Tibial artery (tissue), 4 donors: ENCODE data around the gene ONECUT3.

ENCODE experiments used
- DNase-seq, 2 donors: peaks; one replicate each; pipeline ENCODE4 v3.0.0-alpha.2; 2019
- H3K27ac ChIP-seq, 2 donors: fragments of 200-600 bp; sonication (generic) in 1 of 2; 1 replicate in 1 of 2; 2 replicates in 1 of 2; pipeline ENCODE4 v1.5.1; 2018 to 2019; ENCODE audit warnings: mild to moderate bottlenecking in 1 of 2
- H3K27me3 ChIP-seq, 2 donors: fragments of 200-600 bp; sonication (generic) in 1 of 2; one replicate each; pipeline versions ENCODE4 v1.5.1 to v1.6.0; 2016 to 2019
- H3K36me3 ChIP-seq, 3 donors: fragments of 200-600 bp; sonication (generic) in 2 of 3; one replicate each; pipeline ENCODE4 v1.5.1; 2016 to 2019; ENCODE audit warnings: mild to moderate bottlenecking in 2 of 3
- H3K4me1 ChIP-seq, 4 donors: fragments of 200-600 bp; sonication (generic) in 2 of 4; 1 replicate in 3 of 4; 2 replicates in 1 of 4; pipeline ENCODE4 v1.5.1; 2016 to 2019
- H3K4me3 ChIP-seq, 2 donors: fragments of 200-600 bp; sonication (generic) in 1 of 2; 1 replicate in 1 of 2; 2 replicates in 1 of 2; pipeline ENCODE4 v1.5.1; 2018 to 2019; ENCODE audit warnings: mild to moderate bottlenecking in 2 of 2
- H3K9me3 ChIP-seq, 3 donors: fragments of 200-600 bp; sonication (generic) in 1 of 3; one replicate each; pipeline ENCODE4 v1.5.1; 2016 to 2019
- CTCF ChIP-seq, 2 experiments: fragments of 200-600 bp in 1 of 2; fragments of 450-650 bp in 1 of 2; IDR thresholded peaks; one replicate each; pipeline ENCODE4 v1.5.1; 2017 to 2019; ENCODE audit warnings: antibody characterized with exemption in 2 of 2, mild to moderate bottlenecking in 1 of 2, moderate library complexity in 1 of 2
- intact Hi-C: fragments of 100-400 bp; cut with DNase I; formaldehyde crosslinking; loops from one replicate; pipeline ENCODE4 v1.15.0; 2023; ENCODE audit warnings: low total_unique reads

The ONECUT3 gene

DNA sequence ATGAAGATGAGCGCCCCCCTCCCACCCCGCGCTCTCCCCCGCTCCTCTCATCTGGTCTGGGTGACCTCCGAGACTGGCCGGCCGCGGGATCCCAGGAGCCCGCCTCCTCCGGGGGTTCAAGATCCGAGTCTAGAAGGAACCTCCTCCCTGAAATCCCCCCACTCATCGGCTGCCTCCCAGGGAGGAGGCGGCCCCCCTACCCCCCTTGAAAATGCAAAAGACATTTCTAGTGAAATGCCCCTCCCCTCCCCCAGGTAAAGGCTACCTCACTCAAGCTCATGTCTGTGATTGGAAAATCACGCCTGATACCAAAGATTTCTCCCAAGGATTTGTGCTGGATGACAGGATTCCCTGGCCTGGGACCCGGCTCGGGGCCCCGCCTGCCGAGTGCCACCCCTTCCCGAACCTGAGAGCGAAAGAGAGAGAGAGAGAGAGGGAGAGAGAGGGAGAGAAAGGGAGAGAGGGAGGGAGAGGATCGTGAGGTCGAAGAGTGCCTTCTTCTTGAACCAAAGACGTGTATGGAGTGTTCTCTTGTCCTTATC lies 23.4 kb downstream of the ONECUT3 start:
- no peak for TF ChIP-seq CTCF (IDR thresholded peaks at IDR 0.05)
- Histone ChIP-seq H3K9me3 (peaks cover 0 to 16% (median 10%) of the 10 kb centered on the region in 3 donors), H3K27ac (no peak overlapping the region), H3K4me1 (peaks cover 0 to 9% (median 3%) of the 10 kb centered on the region in 4 donors), H3K4me3 (no peak overlapping the region), H3K27me3 (peaks cover 9 to 88% of the 10 kb centered on the region in 2 donors), H3K36me3 (no peaks in the 10 kb centered on the region)
- DNase-seq, result no peak
- intact Hi-C loops, result no loop called here

DNA sequence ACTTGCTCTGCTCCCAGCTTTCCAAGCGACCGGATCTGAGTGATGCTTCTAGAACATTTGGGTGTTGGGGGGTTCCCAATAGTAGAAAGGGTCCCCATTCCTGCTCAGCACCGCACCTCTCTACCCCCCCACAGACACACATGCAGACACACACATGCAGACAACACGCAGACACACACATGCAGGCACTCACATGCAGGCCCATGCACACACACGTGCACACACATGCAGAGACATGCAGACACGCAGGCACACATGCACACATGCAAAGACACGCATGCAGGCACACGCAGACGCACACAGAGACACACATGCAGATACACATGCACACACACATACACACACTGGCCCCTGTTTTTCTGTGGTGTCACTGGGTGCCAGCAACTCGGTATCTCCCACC lies 23.8 kb downstream of the ONECUT3 start:
- intact Hi-C loops, result no loop called here
- Histone ChIP-seq H3K27me3 (peaks cover 9 to 88% of the 10 kb centered on the region in 2 donors), H3K27ac (no peak overlapping the region), H3K9me3 (peaks cover 0 to 21% (median 13%) of the 10 kb centered on the region in 3 donors), H3K36me3 (no peaks in the 10 kb centered on the region), H3K4me3 (no peak overlapping the region), H3K4me1 (peaks cover 0 to 9% (median 3%) of the 10 kb centered on the region in 4 donors)
- DNase-seq, result no peak
- TF ChIP-seq CTCF (IDR thresholded peaks at IDR 0.05), result no peak

DNA sequence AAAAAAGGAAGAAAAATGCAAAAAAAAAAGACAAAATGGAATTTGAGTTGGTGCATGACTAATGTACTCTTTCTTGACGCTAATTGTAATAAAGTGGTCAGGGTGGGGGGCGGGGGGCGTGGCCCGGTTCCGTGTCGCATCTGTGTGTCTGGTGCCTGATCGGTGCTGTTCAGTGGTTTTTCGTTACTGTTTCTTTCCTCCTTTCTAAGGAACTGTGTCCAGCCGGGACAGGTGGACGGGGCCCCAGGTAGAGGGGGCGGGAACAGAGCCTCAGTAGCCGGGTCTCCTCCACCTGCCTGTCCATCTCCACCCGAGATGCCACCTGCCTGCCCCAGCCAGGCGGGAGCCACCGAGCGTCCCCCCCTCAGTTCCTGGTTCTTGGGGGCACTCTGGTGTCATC lies 26.3 kb downstream of the ONECUT3 start:
- Histone ChIP-seq H3K4me3 (no peak overlapping the region), H3K4me1 (peaks cover 0 to 9% (median 3%) of the 10 kb centered on the region in 4 donors), H3K27ac (no peak overlapping the region), H3K27me3 (peaks cover 9 to 94% of the 10 kb centered on the region in 2 donors), H3K9me3 (peaks cover 0 to 26% (median 20%) of the 10 kb centered on the region in 3 donors), H3K36me3 (no peaks in the 10 kb centered on the region)
- DNase-seq, result no peak
- intact Hi-C loops, result no loop called here
- no peak for TF ChIP-seq CTCF (IDR thresholded peaks at IDR 0.05)

GRCh38 chr19:1780272-1780958 lies 27.1 kb downstream of the ONECUT3 start:
- H3K36me3 ChIP-seq, result no peaks in the 10 kb centered on the region
- no peak for TF ChIP-seq CTCF (IDR thresholded peaks at IDR 0.05)
- H3K27ac ChIP-seq, result no peak overlapping the region
- peaks cover under 1 to 94% of the 10 kb centered on the region in 2 donors for H3K27me3 ChIP-seq
- H3K4me3 ChIP-seq, result no peak overlapping the region
- peaks cover 0 to 9% (median 3%) of the 10 kb centered on the region in 4 donors for H3K4me1 ChIP-seq
- peaks cover 0 to 17% (median 14%) of the 10 kb centered on the region in 3 donors for H3K9me3 ChIP-seq
- intact Hi-C loops, result no loop called here
- DNase-seq, result no peak

- Histone ChIP-seq H3K4me1 (no peaks in the 10 kb centered on the region), H3K27me3 (peaks cover 0 to 81% of the 10 kb centered on the region in 2 donors), H3K4me3 (no peak overlapping the region), H3K36me3 (no peaks in the 10 kb centered on the region), H3K27ac (no peak overlapping the region), H3K9me3 (peaks cover 0 to 17% (median 14%) of the 10 kb centered on the region in 3 donors)
- no peak for DNase-seq
- no peak for TF ChIP-seq CTCF (IDR thresholded peaks at IDR 0.05)
- intact Hi-C loops, result no loop called here
Measured at GRCh38 chr19:1782521-1782920, 29.2 kb downstream of the ONECUT3 start.
